Fibroblast of lung (primary cell): Measurements from ENCODE around the gene TGFBR3.

Experiments
- EZH2 ChIP-seq: IDR thresholded peaks from 2 replicates; pipeline ENCODE4 v1.5.1; 2012; ENCODE audit warnings: low read length, control low read depth, mild to moderate bottlenecking; ENCODE audit errors: missing control alignments
- TF ChIP-seq, protein P1 (sequence below), 2 donors: IDR thresholded peaks in 1 of 2; conservative IDR thresholded peaks in 1 of 2; 1 replicate in 1 of 2; 2 replicates in 1 of 2; pipeline ENCODE4 v1.5.1; 2011 to 2012; ENCODE audit warnings: low read length in 2 of 2, control low read depth in 1 of 2, inconsistent platforms in 1 of 2, low read depth in 1 of 2, mild to moderate bottlenecking in 1 of 2

DNA sequence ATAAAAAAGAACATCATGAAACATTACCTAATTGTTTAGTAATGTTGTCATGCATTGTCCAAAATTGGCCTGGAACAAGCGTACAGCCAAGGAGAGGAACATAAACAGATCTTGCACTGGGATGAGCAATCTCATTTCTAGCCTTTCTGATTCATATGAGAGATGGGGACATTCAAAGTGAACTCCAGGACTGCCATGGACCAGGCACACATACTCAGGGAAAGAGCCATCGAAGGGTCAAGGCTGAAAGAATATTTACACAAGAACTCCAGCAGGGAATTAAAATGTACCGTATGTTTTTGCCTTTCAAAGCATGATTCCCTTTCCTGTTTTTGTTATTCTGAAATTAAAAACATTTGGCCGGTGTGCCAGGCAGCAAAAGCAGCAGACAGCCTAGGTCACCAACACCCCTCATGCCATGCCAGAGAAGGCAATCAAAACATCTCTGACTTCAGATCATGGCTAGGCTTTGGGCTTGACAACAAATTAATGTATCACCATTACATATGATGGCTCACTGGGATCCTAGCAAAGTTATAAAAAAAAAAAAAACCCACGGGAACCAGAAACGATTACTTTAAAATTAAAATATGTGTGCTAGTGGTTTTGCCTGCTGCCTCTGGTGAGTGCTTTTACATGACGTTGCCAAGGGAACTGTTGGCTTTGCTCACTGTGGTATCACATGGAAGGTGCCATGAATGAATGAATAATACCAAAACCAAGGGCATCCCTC, 159.8 kb downstream of the TGFBR3 start:
- TF ChIP-seq, protein P1, sequence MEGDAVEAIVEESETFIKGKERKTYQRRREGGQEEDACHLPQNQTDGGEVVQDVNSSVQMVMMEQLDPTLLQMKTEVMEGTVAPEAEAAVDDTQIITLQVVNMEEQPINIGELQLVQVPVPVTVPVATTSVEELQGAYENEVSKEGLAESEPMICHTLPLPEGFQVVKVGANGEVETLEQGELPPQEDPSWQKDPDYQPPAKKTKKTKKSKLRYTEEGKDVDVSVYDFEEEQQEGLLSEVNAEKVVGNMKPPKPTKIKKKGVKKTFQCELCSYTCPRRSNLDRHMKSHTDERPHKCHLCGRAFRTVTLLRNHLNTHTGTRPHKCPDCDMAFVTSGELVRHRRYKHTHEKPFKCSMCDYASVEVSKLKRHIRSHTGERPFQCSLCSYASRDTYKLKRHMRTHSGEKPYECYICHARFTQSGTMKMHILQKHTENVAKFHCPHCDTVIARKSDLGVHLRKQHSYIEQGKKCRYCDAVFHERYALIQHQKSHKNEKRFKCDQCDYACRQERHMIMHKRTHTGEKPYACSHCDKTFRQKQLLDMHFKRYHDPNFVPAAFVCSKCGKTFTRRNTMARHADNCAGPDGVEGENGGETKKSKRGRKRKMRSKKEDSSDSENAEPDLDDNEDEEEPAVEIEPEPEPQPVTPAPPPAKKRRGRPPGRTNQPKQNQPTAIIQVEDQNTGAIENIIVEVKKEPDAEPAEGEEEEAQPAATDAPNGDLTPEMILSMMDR (conservative IDR thresholded peaks at IDR 0.05 in 1 of 2, IDR thresholded peaks at IDR 0.05 in 1 of 2; ENCODE audit: low read depth in 1 of 2, low read length in 2 of 2): no peak
- no peak for TF ChIP-seq EZH2
